BLaER1 treated with 17β-estradiol and CSF1 and Interleukin-3, amounts not matched to agents 10 nM and 100 nM (cell line): ENCODE data around the gene RAPGEF5.

Experiments used
- H3K27ac ChIP-seq, 11 experiments: shearing (Covaris generic); formaldehyde crosslinking; 2 replicates each; pipeline ENCODE4 v1.8.1; 2022
- H3K27me3 ChIP-seq, 11 experiments: shearing (Covaris generic); formaldehyde crosslinking; 2 replicates each; pipeline ENCODE4 v1.8.1; 2022
- H3K36me3 ChIP-seq, 11 experiments: shearing (Covaris generic); formaldehyde crosslinking; 2 replicates each; pipeline ENCODE4 v1.8.1; 2022
- H3K4me1 ChIP-seq, 10 experiments: shearing (Covaris generic); formaldehyde crosslinking; 2 replicates each; pipeline ENCODE4 v1.8.1; 2022
- H3K4me2 ChIP-seq, 11 experiments: shearing (Covaris generic); formaldehyde crosslinking; 2 replicates each; pipeline ENCODE4 v1.8.1; 2022
- H3K4me3 ChIP-seq, 10 experiments: shearing (Covaris generic); formaldehyde crosslinking; 2 replicates each; pipeline ENCODE4 v1.8.1; 2022
- H3K9ac ChIP-seq, 11 experiments: shearing (Covaris generic); formaldehyde crosslinking; 2 replicates each; pipeline ENCODE4 v1.8.1; 2022
- H3K9me3 ChIP-seq, 11 experiments: shearing (Covaris generic); formaldehyde crosslinking; replicated peaks in 1 of 11; 2 replicates each; pipeline ENCODE4 v1.8.1; 2022
- H4K20me1 ChIP-seq, 11 experiments: shearing (Covaris generic); formaldehyde crosslinking; 2 replicates each; pipeline ENCODE4 v1.8.1; 2022
- Cebpa-rat ChIP-seq, 11 experiments: shearing (Covaris generic); IDR thresholded peaks; 2 replicates each; pipeline ENCODE4 v1.8.1; 2022

The RAPGEF5 gene

GRCh38 chr7:22250390-22250789 is 106.6 kb downstream of the RAPGEF5 start:
- no peaks in the 10 kb centered on the region for H4K20me1 ChIP-seq
- no peaks in the 10 kb centered on the region for H3K4me1 ChIP-seq
- no peak overlapping the region for H3K4me2 ChIP-seq
- H3K9me3 ChIP-seq: peaks cover 20 to 32% (median 26%) of the 10 kb centered on the region in 11 experiments
- no peak overlapping the region for H3K9ac ChIP-seq
- H3K4me3 ChIP-seq: no peak overlapping the region
- peaks cover 0 to 55% (median 26%) of the 10 kb centered on the region in 11 experiments; a peak in 16 of 22 replicates for H3K36me3 ChIP-seq
- no peaks in the 10 kb centered on the region for H3K27me3 ChIP-seq
- TF ChIP-seq Cebpa-rat (IDR thresholded peaks at IDR 0.05): no peak
- H3K27ac ChIP-seq: no peak overlapping the region

- Histone ChIP-seq H3K9me3 (peaks cover 20 to 40% (median 33%) of the 10 kb centered on the region in 11 experiments), H3K4me1 (no peaks in the 10 kb centered on the region)
- no peak for TF ChIP-seq Cebpa-rat (IDR thresholded peaks at IDR 0.05)
These were observed 108.7 kb downstream of the RAPGEF5 start for GRCh38 chr7:22248111-22248809.

GRCh38 chr7:22241805-22242390 is 115.1 kb downstream of the RAPGEF5 start:
- Histone ChIP-seq H3K4me3 (no peak overlapping the region), H3K27ac (no peak overlapping the region), H4K20me1 (no peaks in the 10 kb centered on the region), H3K9ac (no peak overlapping the region), H3K4me2 (no peak overlapping the region), H3K9me3 (peaks cover 14 to 25% (median 19%) of the 10 kb centered on the region in 11 experiments), H3K4me1 (no peaks in the 10 kb centered on the region), H3K36me3 (peaks cover 0 to 71% (median 36%) of the 10 kb centered on the region in 11 experiments; a peak in 15 of 22 replicates), H3K27me3 (no peaks in the 10 kb centered on the region)
- TF ChIP-seq Cebpa-rat (IDR thresholded peaks at IDR 0.05): no peak

More at GRCh38 chr7:22248111-22248809, 108.7 kb downstream of the RAPGEF5 start:
- Histone ChIP-seq H4K20me1 (no peaks in the 10 kb centered on the region), H3K36me3 (peaks cover 0 to 66% (median 35%) of the 10 kb centered on the region in 11 experiments; a peak in 15 of 22 replicates), H3K27me3 (no peaks in the 10 kb centered on the region), H3K27ac (no peak overlapping the region), H3K4me2 (no peak overlapping the region), H3K4me3 (no peak overlapping the region), H3K9ac (no peak overlapping the region)

- Histone ChIP-seq H3K27ac (no peak overlapping the region), H3K27me3 (no peaks in the 10 kb centered on the region), H3K4me1 (no peaks in the 10 kb centered on the region), H4K20me1 (no peaks in the 10 kb centered on the region), H3K4me3 (no peak overlapping the region), H3K9ac (no peak overlapping the region), H3K4me2 (no peak overlapping the region), H3K36me3 (peaks cover 0 to 62% (median 33%) of the 10 kb centered on the region in 11 experiments; a peak in 15 of 22 replicates), H3K9me3 (peaks cover 5 to 16% (median 10%) of the 10 kb centered on the region in 11 experiments)
- no peak for TF ChIP-seq Cebpa-rat (IDR thresholded peaks at IDR 0.05)
These were observed 115.9 kb downstream of the RAPGEF5 start for GRCh38 chr7:22240904-22241571.

- Histone ChIP-seq H3K4me2 (no peak overlapping the region), H3K9ac (no peak overlapping the region), H3K9me3 (no peaks in the 10 kb centered on the region; a peak in 1 of 22 replicates), H3K4me1 (no peaks in the 10 kb centered on the region), H4K20me1 (no peaks in the 10 kb centered on the region), H3K36me3 (peaks cover 0 to 40% (median 19%) of the 10 kb centered on the region in 11 experiments; a peak in 13 of 22 replicates), H3K27me3 (no peaks in the 10 kb centered on the region), H3K27ac (no peak overlapping the region), H3K4me3 (no peak overlapping the region)
- TF ChIP-seq Cebpa-rat (IDR thresholded peaks at IDR 0.05): no peak
These were observed 118.3 kb downstream of the RAPGEF5 start for GRCh38 chr7:22238354-22239311.

- Histone ChIP-seq H3K4me3 (no peak overlapping the region), H3K9ac (no peak overlapping the region), H3K4me1 (no peaks in the 10 kb centered on the region)
These were observed 121.8 kb downstream of the RAPGEF5 start for GRCh38 chr7:22235134-22235533.

GRCh38 chr7:22234227-22234626 is 122.7 kb downstream of the RAPGEF5 start:
- no peaks in the 10 kb centered on the region for H3K4me1 ChIP-seq
- H3K4me3 ChIP-seq: no peak overlapping the region
- H4K20me1 ChIP-seq: no peaks in the 10 kb centered on the region
- no peak overlapping the region for H3K9ac ChIP-seq
- H3K9me3 ChIP-seq: no peaks in the 10 kb centered on the region
- TF ChIP-seq Cebpa-rat (IDR thresholded peaks at IDR 0.05): no peak
- peaks cover 0 to 35% (median 7%) of the 10 kb centered on the region in 11 experiments; a peak in 9 of 22 replicates for H3K36me3 ChIP-seq
- no peak overlapping the region for H3K27ac ChIP-seq
- H3K4me2 ChIP-seq: no peak overlapping the region
- H3K27me3 ChIP-seq: no peaks in the 10 kb centered on the region

More at GRCh38 chr7:22235134-22235533, 121.8 kb downstream of the RAPGEF5 start:
- no peak overlapping the region for H3K27ac ChIP-seq
- no peak overlapping the region for H3K4me2 ChIP-seq
- H4K20me1 ChIP-seq: no peaks in the 10 kb centered on the region
- H3K27me3 ChIP-seq: no peaks in the 10 kb centered on the region
- no peak for TF ChIP-seq Cebpa-rat (IDR thresholded peaks at IDR 0.05)
- H3K9me3 ChIP-seq: no peaks in the 10 kb centered on the region
- peaks cover 0 to 28% (median 7%) of the 10 kb centered on the region in 11 experiments; a peak in 8 of 22 replicates for H3K36me3 ChIP-seq

GRCh38 chr7:22231806-22232205 is 125.1 kb downstream of the RAPGEF5 start:
- H3K9me3 ChIP-seq: no peaks in the 10 kb centered on the region
- H3K9ac ChIP-seq: no peak overlapping the region
- no peak overlapping the region for H3K27ac ChIP-seq
- no peak overlapping the region for H3K4me3 ChIP-seq
- no peaks in the 10 kb centered on the region for H3K4me1 ChIP-seq
- H3K4me2 ChIP-seq: no peak overlapping the region
- no peaks in the 10 kb centered on the region for H4K20me1 ChIP-seq
- H3K36me3 ChIP-seq: peaks cover 0 to 47% (median 8%) of the 10 kb centered on the region in 11 experiments; a peak in 11 of 22 replicates
- H3K27me3 ChIP-seq: no peaks in the 10 kb centered on the region
- TF ChIP-seq Cebpa-rat (IDR thresholded peaks at IDR 0.05): no peak
